Thyroid gland (tissue), 4 donors: ENCODE measurements around the gene C5orf58. TPM values are rescaled to one million over a fixed set of nuclear protein-coding genes. Genes with fewer than 3 reads are reported as not detected.

Experiments used
- DNase-seq, 2 donors: peaks; one replicate each; pipeline ENCODE4 v3.0.0-alpha.2; 2019
- H3K27ac ChIP-seq, 3 donors: fragments of 200-600 bp; sonication (generic); 1 replicate in 2 of 3; 2 replicates in 1 of 3; pipeline ENCODE4 v1.5.1; 2016 to 2019; ENCODE audit warnings: mild to moderate bottlenecking in 1 of 3, moderate library complexity in 1 of 3
- H3K27me3 ChIP-seq: fragments of 200-600 bp; sonication (generic); one replicate; pipeline ENCODE4 v1.5.1; 2019
- H3K36me3 ChIP-seq, 2 donors: fragments of 200-600 bp; sonication (generic); one replicate each; pipeline ENCODE4 v1.5.1; 2016 to 2019
- H3K4me1 ChIP-seq, 2 donors: fragments of 200-600 bp; sonication (generic); one replicate each; pipeline ENCODE4 v1.5.1; 2017 to 2019
- H3K4me3 ChIP-seq, 3 donors: fragments of 200-600 bp; sonication (generic); replicated peaks in 1 of 3; 1 replicate in 2 of 3; 2 replicates in 1 of 3; pipeline ENCODE4 v1.5.1; 2016; ENCODE audit warnings: mild to moderate bottlenecking in 1 of 3
- H3K9me3 ChIP-seq: fragments of 200-600 bp; sonication (generic); one replicate; pipeline ENCODE4 v1.5.1; 2017
- POLR2A ChIP-seq, 2 donors: fragments of 450-650 bp; IDR thresholded peaks; one replicate each; pipeline ENCODE4 v1.6.1; 2017; ENCODE audit warnings: antibody characterized with exemption in 2 of 2, mild to moderate bottlenecking in 2 of 2, moderate library complexity in 1 of 2
- WGBS, 2 donors: methylation state at CpG; one replicate each; pipeline ENCODE4 v1.1.5; 2017; 5-methylcytosine and 5-hydroxymethylcytosine counted together
- intact Hi-C: fragments of 100-400 bp; cut with DNase I; formaldehyde crosslinking; loops from one replicate; pipeline ENCODE4 v1.15.1; 2023
- total RNA-seq, 4 donors: library from RNA; depleted of rRNA; stranded (reverse); fragments of >200 nt; gene quantifications; one replicate each; pipeline ENCODE4 v1.2.3, GENCODE V29; 2016
- TF ChIP-seq, protein P1 (sequence below), 6 experiments: fragments of 200-600 bp in 3 of 6; fragments of 450-650 bp in 3 of 6; sonication (generic) in 3 of 6; IDR thresholded peaks; one replicate each; pipeline ENCODE4 v1.5.1; 2016 to 2019; ENCODE audit warnings: antibody characterized with exemption in 6 of 6, mild to moderate bottlenecking in 2 of 6, inconsistent platforms in 1 of 6, moderate library complexity in 1 of 6

C5orf58 gene, protein sequence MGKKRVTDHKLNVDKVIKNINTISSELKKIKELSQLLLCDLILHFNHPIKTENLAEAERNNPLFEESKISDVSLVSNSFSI
- total RNA-seq, result not detected

DNA sequence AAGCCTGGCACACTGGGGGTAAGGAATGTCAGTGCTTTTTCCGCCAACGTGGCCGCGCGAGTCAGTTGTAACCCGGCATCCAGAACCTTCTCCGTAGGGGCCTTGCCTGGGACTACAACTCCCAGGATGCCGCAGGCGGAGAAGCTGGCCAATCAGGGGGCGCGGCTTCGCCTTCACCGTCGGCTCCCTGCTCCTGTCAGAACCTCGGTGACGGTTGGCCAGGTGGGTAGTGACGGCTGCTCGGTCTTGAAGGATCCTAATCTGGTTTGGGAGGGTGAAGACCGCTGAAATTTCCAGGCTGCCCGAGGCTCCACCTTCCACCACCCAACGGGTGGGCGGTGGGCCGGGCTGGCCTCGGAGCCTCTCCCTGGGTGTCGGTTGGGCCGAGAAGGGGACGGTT lies at the start of gene C5orf58:
C5orf58 (plus strand) TSS at position 200 of the 400 bp plus-strand sequence. CDS start 1,992 bp downstream, outside the sequence.
- Histone ChIP-seq H3K4me3 (no peak within 1 kb of the TSS), H3K4me1 (no peaks in the 10 kb centered on the region), H3K9me3 (no peaks in the 10 kb centered on the region), H3K27ac (no peak within 1 kb of the TSS), H3K36me3 (no peaks in the 10 kb centered on the region), H3K27me3 (no peaks in the 10 kb centered on the region)
- WGBS, 2 donors, result 84 to 93% methylated on average over 11 to 21 of the region's 27 CpGs
- intact Hi-C loops, result no loop called here
- DNase-seq, result no peak
- no peak for TF ChIP-seq POLR2A (IDR thresholded peaks at IDR 0.05)
- TF ChIP-seq, protein P1, sequence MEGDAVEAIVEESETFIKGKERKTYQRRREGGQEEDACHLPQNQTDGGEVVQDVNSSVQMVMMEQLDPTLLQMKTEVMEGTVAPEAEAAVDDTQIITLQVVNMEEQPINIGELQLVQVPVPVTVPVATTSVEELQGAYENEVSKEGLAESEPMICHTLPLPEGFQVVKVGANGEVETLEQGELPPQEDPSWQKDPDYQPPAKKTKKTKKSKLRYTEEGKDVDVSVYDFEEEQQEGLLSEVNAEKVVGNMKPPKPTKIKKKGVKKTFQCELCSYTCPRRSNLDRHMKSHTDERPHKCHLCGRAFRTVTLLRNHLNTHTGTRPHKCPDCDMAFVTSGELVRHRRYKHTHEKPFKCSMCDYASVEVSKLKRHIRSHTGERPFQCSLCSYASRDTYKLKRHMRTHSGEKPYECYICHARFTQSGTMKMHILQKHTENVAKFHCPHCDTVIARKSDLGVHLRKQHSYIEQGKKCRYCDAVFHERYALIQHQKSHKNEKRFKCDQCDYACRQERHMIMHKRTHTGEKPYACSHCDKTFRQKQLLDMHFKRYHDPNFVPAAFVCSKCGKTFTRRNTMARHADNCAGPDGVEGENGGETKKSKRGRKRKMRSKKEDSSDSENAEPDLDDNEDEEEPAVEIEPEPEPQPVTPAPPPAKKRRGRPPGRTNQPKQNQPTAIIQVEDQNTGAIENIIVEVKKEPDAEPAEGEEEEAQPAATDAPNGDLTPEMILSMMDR (IDR thresholded peaks at IDR 0.05), result no peak

DNA sequence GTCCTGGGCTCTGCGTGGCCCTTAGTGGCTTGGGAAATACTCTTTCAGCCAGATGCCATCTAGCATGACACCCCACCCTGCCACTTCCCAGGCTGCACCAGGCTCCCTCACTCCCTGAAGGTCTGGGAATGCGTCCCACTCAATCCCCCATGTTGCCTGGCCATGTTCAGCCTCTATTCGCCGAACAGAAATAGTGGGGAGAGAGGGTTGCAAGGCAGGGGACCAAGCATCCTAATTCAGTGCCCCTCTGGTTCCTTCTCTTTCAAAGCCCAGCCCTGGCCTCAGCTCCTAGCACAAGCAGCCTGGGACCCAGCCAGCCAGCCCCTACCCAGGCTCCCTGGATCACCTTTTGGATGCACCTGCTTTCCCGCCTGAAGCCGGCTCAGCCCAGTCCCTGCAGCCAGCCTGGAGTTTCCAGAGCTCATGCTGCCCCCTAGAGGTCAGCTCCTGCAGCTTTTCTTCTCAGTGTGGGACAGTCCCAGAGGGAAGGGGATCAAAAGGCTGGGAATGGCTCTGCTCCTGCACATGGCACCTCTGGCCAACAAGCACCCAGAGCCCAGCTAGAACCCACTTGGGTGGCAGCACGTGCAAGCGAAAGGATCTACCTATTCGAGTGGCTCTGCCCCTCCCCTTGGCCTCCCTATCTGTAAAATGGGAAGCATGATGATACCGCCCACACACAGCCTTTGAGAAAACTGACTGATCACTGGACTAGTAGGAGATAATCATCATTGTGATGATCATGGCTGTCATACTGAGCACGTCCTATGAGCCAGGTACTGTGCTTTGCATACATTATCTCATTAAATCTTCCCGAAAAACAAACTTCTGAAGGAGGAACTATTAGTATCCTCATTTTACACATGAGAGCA lies 48.7 kb upstream of the C5orf58 start:
- Histone ChIP-seq H3K9me3 (no peaks in the 10 kb centered on the region), H3K4me3 (no peak overlapping the region), H3K36me3 (no peaks in the 10 kb centered on the region), H3K4me1 (no peaks in the 10 kb centered on the region), H3K27me3 (no peaks in the 10 kb centered on the region), H3K27ac (no peak overlapping the region)
- TF ChIP-seq, protein P1 (IDR thresholded peaks at IDR 0.05), result peak; percentile 45 to 86 (median 74)
- no peak for TF ChIP-seq POLR2A (IDR thresholded peaks at IDR 0.05)
- intact Hi-C loops, result no loop called here
- DNase-seq, result peak; percentile 73 to 80
- whole genome bisulfite sequencing, 2 donors, result 50 to 63% methylated on average over 8 to 12 of the region's 12 CpGs

DNA sequence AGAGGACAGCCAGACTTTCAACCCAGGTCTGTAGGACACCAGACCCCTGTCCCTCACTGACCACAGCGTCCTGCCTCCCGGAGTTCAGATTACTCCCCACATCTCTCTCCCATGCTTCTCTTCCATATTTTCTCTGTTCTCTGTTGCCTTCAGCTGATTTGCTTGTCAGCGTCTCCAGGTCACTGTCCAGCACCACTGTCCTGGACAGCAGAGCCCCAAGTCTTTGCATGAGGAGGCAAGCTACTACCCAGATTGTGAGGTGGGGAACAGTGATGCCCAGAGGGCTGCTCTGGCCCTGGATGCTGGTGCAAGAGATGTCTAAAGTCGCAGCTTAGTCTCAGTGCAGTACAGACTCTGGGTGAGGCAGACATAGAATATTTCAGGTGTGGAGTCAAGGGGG lies 48.0 kb upstream of the C5orf58 start:
- Histone ChIP-seq H3K27me3 (no peaks in the 10 kb centered on the region), H3K27ac (no peak overlapping the region), H3K4me1 (no peaks in the 10 kb centered on the region), H3K9me3 (no peaks in the 10 kb centered on the region), H3K4me3 (no peak overlapping the region), H3K36me3 (no peaks in the 10 kb centered on the region)
- no peak for TF ChIP-seq POLR2A (IDR thresholded peaks at IDR 0.05)
- TF ChIP-seq, protein P1 (IDR thresholded peaks at IDR 0.05), result no peak
- intact Hi-C loops, result no loop called here
- 82 to 93% methylated on average over 4 of the region's 4 CpGs for WGBS, 2 donors
- DNase-seq, result no peak

DNA sequence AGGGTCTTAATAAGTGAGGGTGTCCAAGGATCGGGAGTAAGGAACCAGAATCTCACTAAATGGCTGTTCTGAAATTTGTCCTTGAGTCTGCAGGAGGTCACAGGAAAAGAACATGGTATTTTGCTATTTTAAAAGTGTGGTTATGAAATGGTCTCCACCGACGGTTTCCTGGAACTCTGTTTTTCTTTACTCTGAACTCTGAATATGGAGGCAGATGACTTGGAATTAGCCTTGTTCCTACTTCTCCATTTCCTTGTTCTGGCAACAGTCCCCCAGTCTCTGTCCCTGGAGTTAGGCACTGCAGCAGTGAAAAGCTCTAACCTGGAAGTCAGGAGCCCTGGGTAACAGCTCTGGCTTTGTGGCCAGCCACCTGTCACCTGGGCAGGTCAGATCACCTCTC lies 46.6 kb upstream of the C5orf58 start:
- no peaks in the 10 kb centered on the region for H3K9me3 ChIP-seq
- no peaks in the 10 kb centered on the region for H3K27me3 ChIP-seq
- no peaks in the 10 kb centered on the region for H3K36me3 ChIP-seq
- no peak overlapping the region for H3K27ac ChIP-seq
- no peak overlapping the region for H3K4me3 ChIP-seq
- intact Hi-C loops, result loop anchor here (2.0 kb wide), 1 partner anchor 85 kb away; no protein-coding TSS in a partner anchor
- no peaks in the 10 kb centered on the region for H3K4me1 ChIP-seq
- TF ChIP-seq POLR2A (IDR thresholded peaks at IDR 0.05), result no peak
- TF ChIP-seq, protein P1 (IDR thresholded peaks at IDR 0.05), result no peak
- DNase-seq, result no peak
- 69 to 71% methylated on average over 3 of the region's 3 CpGs for WGBS, 2 donors

DNA sequence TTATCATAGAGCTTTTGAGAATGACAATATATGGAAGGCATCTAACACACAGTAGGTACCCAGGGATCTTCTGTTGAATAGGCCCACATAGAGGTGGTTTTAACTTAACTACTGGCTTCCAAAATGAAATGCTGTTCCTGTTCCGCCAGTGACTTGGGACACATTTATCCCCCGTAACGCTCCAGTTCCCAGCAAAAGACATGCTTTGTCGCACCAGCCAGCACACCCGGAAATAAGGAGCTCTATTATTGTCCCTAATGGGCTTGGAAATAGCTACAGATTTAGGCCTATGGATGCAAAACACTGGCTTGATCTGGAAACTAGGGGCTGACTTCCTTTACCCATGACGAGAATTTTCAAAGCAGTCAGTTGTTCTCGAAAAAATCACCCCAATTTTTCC lies 45.9 kb upstream of the C5orf58 start:
- DNase-seq, result no peak
- WGBS, 2 donors, result 72 to 78% methylated on average over 7 of the region's 7 CpGs
- TF ChIP-seq, protein P1 (IDR thresholded peaks at IDR 0.05), result no peak
- no peak for TF ChIP-seq POLR2A (IDR thresholded peaks at IDR 0.05)
- intact Hi-C loops, result loop anchor here (2.0 kb wide), 1 partner anchor 86 kb away; no protein-coding TSS in a partner anchor
- no peaks in the 10 kb centered on the region for H3K36me3 ChIP-seq
- no peak overlapping the region for H3K27ac ChIP-seq
- no peaks in the 10 kb centered on the region for H3K27me3 ChIP-seq
- H3K9me3 ChIP-seq, result no peaks in the 10 kb centered on the region
- H3K4me3 ChIP-seq, result no peak overlapping the region
- no peaks in the 10 kb centered on the region for H3K4me1 ChIP-seq
